Measurements from ENCODE around the gene MFSD1.
A peak's percentile ranks its signal among the peaks of the same experiment; 100 is the strongest.

MFSD1 gene, protein sequence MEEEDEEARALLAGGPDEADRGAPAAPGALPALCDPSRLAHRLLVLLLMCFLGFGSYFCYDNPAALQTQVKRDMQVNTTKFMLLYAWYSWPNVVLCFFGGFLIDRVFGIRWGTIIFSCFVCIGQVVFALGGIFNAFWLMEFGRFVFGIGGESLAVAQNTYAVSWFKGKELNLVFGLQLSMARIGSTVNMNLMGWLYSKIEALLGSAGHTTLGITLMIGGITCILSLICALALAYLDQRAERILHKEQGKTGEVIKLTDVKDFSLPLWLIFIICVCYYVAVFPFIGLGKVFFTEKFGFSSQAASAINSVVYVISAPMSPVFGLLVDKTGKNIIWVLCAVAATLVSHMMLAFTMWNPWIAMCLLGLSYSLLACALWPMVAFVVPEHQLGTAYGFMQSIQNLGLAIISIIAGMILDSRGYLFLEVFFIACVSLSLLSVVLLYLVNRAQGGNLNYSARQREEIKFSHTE

DNA sequence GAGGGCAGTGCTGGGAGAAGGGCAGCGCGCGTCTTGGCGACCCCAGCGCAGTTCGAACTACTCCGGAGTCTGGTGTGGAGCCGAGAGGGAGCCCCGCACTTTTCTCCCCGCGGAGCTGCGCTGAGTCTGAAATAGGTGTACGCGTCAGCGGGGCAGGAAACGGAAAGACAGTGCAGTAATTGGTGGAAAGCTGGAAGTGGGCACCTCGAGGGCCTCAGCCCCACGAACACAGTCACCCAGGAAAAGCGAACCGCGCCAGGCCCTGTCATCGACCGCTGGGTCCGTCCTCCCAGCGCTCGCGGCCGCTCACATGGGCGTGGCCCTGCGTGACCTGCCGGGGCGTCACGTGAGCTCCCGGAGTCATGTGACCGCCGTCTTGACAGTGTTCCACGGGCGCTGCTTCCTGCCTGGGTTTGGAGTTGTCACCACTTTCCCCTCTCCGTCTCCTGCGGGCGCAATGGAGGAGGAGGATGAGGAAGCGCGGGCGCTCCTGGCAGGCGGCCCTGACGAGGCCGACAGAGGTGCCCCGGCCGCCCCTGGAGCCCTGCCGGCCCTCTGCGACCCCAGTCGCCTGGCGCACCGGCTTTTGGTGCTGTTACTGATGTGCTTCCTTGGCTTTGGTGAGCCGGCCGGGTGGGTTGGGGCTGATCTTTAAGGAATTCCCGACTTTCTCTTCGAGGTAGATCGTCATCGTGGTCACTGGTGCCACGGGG, at the start of gene MFSD1:
MFSD1 (plus strand) TSS at position 359 of the 713 bp plus-strand sequence; CDS start at position 458, 99 bp downstream.
- peak; percentile 93 for DNase-seq

DNA sequence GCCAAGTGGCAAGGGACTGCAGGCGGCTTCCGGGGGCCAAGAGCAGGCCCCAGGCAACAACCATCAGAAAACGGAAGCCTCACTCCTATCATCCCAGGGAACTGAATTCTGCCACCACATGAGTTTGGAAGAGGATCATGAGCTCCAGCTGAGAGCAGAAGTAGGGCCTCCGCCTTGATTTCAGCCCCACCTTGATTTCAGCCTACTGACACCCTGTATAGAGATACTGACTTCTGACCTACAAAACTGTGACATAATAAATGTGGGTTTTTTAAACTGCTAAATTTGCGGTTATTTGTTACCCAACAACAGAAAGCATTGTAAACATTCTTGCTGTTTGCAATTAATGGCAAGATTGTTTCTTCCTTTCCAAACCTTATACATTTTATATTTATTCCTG, 48.0 kb upstream of the MFSD1 start:
- no peak for DNase-seq

DNA sequence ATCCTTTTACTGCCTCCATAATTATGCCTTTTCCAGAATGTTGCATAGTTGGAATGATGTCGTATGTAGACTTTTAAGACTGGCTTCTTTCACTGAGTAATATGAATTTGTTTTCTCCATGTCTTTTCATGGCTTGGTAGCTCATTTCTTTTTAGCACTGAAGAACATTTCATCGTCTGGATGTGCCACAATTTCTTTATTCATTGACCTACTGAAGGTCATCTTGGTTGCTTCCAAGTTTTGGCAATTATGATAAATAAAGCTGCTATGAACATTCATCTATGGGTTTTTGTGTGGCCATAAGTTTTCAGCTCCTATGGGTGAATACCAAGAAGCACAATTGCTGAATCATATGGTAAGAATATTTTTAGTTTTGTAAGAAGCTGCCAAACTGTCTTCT, 46.4 kb upstream of the MFSD1 start:
- no peak for DNase-seq

DNA sequence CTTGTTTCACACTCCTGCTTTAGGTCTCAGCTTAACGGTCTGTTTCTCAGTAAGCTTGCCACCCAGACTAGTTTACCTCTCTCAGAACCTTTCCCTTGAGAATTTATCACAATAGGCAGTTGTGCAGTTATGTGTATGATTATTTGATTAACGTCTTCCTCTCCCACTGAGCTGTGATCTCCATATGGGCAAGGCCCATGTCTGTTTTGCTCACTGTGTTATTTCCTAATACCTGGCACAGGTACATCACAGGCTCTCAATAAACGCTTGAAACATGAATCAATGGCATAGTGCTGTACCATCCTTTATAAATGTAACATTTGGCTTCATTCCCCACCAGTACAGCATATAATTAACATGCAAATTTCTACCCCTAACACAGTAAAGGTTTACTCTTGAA, 40.5 kb upstream of the MFSD1 start:
- DNase-seq = no peak

DNA sequence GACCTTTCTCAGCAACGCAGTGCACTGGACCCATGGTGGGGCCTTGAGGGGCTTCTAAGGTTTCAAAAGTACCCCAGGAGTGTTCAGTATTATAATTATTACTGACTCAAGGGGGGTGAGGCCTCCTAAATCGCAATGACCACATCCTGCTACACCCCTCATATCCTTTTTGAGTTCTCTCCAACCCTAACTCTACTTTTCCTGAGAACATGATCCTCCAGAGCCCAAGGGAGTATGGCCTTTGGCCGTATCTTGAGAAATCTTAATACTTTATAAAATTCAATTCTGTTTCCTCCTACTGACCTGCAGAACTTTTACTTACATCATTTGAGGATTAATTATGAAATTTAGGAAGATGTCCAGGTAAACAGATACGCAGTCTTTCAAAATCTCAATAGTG, 39.2 kb upstream of the MFSD1 start:
- DNase-seq = no peak

DNA sequence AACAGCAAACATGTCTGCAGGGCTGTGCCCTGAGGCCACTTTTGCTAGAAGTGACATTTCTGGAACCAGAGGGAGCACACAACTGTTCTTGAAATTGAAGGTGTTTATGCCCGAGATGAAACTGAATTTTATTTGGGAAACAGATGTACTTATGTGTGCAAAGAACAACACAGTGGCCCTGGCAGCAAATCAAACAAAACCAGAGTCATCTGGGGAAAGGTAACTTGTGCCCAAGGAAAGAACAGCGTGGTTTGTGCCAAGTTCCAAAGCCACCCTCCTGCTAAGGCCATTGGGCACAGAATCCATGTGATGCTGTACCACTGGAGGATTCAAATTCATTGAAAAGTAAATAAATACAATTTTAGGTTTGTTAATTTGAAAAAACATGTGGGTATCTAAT, 38.4 kb upstream of the MFSD1 start:
- no peak for DNase-seq

DNA sequence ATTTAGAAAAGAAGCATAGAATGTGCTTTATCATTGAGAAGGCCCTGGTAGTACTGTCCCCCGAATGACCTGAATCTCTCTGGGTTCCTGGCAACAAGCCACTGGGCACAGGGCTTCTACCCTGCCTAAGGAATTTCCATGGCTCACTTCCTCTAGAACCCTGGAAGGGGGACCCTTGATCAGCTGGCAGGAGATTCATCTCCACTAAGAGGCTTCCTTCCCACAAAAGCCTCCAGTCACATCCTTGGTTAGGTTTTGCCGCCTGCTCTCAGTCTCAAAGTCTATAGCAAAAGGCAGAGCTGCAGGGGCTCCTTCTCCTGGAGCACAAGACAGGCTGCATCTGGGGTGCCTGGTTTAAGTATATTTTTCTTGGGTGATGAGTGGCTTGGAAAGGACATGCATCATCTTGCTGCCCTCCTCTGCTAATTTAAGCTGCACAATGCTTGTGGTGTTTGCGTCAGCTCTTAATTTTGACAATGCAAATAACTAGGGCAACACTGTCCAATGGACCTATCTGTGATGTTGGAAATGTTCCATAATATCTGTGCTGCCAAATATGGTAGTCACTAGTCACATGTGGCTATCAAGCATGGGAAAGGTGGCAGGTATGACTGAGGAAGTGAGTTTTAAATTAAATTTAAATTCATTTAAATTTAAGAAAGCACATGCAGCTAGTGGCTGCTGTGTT, 36.2 kb upstream of the MFSD1 start:
- no peak for DNase-seq

DNA sequence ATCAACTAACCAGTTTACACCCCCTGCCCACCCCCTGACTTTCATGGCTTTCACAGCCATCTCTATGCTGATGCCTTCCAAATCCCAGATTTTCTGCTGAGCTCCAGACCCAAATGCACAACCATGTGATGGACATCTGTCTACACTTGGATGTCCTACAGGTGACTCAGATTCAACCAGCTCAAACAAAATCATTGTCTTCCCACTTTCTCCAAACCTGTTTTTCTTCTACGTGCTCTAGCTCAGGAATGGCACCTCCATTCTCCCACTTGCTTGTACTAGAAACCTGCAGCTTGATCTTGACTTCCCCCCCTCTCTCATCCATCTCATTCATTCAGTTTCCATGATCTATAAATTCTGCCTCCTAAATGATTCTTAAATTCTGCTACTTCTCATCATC, 35.5 kb upstream of the MFSD1 start:
- DNase-seq = no peak

DNA sequence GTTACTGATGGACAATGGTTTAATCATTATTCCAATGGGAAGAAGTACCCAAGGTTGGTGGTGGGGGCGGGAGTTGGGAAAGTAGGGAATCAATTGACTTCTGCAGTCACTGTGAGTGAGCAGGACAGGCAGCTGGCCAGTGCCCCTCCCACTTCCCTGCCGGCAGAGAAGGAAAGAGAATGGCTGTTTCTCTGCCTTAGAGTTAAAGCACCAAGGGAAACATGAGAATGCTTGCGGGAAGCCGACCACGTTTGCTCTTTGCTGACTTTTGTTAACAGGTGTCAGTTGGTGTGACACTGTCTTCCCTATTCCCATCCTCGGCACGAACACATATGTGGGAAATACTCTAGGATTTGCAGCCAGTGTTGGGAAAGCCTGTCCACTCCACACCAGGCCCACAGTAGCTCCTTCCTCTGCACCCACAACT, 33.5 kb upstream of the MFSD1 start:
- DNase-seq = no peak

DNA sequence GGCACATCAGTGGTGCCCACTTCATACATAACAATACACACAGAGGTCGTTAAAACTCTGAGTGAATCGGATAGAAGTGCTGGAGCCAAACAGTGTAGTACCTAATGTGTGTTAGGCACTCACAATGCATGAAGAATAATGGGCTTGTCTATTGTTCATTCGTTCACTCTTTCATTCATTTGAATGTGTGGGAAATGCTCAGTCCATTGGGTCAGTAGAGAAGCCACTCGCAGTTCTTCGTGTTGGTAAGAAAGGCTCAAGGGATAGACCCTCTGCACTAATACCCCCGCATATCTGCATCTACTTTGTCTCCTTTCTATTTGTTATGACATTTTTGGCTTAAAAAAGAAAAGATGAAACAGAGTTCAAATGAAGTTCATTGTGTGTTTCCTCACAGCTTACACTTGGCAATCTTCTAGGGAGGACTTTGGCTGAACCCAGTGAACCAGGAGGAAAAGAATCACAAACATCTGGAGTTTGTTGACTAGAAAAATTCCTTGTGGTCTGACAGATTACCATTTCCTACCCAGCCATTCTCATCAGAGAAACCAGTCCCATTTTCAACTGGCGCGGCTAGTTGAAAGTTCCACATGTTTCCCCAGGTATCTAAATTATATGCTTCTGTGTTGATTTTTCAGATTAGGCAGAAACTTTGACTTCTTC, 32.8 kb upstream of the MFSD1 start:
- DNase-seq = no peak

DNA sequence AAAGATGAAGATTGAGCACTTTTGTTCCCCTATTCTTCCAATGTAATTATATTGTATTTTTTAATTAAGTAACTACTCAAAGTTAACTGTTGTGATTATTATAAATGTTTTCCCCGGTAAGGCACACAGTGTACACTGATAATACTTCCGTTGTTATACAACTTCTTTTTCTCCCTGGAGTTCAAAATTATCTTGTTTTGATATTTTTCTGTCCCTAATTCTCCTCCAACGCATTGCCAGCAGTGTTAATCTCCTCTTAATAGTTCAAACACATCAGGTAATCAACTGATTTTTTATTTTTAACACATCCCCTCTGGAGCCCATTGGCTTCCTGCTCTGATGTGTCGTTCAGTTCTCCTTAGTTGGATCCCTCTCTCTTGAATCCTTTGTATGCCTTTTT, 32.3 kb upstream of the MFSD1 start:
- DNase-seq = no peak

DNA sequence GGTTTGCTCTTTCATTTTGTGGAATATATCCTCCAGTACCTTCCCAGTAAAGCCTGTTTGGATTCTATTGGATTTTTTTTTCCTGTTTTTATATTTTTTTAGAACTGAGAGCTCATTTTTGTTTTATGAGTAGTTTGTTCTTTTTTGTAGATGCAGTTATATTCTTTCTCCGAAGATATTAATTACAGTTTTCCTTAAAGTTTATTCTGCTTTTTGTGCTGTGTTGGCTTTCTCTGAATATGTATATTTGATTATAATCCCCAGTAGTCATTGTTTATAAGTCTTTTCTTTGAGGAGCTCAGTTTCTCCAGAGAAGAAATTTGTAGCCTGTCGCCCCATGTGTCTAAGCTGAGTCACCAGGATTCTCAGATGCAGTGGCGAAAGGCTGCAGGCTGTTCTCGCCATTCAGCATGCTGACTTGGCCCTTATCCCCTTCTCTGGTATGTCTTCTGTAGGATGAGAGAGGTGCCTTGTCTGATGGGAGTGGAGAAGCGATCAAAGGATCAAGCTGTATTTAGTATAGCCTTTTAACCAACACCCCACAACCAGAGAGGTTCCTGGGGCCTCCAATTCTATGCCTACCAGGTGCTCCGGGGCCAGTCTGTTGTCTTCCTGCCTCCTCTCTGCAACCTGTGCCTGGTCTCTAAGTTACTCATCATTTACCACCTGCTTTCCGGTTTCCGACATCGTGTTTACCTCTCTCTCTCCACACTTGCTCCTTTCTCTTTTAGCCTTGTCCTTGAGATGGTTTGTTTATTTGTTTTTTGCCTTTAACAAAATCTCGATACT, 31.7 kb upstream of the MFSD1 start:
- no peak for DNase-seq

DNA sequence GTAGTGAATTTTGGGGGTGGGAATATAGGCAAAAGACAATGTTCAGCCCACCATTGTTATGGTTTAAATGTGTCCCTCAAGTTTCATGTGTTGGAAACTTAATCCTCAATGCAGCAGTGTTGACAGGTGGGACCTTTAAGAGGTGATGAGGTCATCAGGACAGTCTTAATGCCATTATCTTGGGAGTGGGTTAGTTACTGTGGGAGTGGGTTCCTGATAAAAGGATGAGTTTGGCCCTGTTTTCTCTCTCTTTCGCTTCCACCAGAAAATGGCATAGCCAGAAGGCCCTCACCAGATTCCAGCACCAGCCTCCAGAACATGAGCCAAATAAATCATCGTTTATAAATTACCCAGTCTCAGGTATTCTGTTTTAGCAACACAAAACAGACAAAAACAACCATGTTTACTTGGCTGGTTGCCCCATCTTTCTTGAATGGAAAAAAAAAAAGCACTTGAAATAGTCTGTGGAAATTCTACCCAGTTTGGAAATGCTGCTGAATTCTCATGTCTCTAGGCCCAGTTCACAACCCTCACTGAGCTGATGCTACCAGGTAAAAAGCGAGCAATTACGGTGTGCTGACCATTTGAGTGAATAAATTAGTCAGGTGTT, 31.0 kb upstream of the MFSD1 start:
- no peak for DNase-seq

DNA sequence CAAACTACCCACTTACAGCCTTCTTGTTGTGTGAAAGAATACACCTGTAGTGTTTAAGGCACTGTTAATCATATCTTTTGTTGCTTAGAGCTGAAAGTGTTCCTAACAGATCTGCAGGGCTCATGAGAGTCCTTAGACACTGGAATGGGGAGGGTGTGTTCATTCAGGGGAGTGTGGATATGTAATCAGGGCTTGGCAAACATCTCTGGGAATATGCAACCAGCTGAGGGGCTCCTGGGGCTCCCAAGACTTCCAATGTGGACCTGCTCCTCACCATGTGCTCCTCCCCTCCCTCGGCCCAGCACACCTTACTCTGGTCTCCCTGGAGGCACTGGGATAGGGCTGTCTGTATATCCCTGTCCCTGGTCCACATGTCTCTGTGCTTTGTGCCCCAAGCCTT, 30.3 kb upstream of the MFSD1 start:
- no peak for DNase-seq

DNA sequence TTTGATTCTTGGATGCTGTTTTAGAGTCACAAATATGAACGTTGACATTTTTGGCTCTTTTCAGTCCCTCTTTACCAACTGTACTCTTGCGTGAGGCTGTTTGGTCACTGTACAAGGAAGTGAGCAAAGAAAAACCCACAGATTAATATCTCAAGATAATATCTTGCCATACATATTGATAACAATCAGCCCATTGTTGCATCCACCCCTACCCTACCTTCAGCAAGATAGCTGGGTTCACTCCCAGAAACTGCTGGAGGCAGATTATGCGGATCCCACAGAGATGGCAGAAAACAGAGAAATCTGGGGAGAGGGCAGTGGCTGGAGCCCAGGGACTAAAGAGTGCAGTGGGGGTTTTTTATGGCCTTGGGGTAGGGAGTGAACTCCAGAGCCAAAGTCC, 29.9 kb upstream of the MFSD1 start:
- no peak for DNase-seq

DNA sequence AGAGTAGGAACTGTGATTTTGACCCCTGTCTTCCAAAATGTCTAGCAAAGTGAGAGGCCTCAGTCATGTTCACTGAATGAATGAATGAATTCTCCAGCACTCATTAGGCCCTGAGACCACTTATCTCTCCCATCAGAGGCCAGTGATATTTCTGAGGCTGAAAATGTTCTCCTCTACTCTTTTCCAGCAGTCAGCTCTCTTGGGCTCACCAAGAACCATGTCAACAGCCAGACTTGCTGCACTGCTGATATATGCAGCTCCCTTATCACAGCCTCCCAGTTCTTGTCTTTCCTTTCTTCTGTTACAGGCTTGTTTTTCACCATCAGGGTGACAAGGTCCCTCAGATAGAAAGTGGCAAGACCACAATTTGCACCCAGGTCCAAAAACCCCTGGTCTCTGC, 28.7 kb upstream of the MFSD1 start:
- no peak for DNase-seq

DNA sequence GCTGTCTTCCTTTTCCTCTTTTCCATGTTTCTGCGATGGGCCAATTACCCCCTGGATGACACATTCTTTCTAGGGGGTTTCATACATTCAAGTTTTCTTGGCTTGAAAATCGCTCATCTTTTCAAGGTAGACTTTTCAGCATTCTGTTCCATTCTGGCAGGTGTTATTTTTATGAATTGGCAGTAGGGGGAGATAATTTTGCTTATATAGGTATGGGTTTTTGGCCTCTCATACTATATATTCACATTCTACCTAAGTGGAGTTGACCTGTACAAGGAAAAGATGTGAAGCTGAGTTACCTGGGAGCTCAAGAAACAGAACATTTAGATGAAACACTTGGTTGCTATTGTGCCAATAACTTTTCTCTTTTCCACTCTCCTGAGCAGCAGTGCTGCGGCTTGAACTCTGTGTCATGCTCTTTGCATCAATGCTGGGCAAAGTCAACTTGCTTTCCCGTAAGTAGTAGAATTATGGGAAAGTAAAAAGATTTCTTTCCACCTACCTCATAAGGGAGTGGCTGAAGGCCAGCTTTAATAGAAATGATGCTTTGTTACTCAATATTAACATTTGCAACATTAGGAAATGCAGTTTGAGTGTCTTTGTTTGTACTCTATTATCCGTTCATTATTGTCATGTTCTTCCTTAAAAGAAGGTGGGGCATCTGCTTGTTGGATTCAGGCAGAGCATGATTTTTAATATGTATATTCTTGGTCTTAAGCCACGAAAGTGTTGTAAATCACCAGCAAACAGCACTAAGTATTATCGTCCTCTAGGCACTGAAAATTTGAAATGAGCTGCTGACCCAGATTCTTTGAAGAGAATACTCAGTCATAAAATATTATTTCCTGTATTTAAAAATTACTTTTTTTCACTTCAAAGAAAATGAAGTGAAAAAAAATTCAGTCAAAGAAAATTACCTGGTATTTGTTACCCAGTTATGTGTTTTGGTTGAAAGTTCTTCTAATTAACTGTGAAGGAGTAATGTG, 27.7 kb upstream of the MFSD1 start:
- no peak for DNase-seq

DNA sequence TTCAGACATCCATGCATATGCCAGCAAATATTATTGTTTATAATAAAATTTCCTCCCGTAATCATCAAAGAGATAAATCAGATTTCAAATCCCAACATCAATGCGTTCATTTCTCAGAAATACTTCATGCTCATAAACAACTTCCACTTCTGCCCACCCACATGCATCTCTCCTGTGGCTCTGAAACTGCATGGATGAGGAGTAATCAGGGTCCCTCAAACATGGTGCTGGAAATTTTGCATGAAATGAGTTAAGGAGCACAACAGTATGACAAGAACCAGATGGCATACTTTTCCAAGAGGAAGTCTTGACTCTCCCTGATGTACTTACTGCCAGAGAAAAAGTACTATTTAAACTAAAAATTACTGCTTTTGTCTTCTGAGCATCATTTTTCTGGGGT, 26.9 kb upstream of the MFSD1 start:
- DNase-seq = no peak

DNA sequence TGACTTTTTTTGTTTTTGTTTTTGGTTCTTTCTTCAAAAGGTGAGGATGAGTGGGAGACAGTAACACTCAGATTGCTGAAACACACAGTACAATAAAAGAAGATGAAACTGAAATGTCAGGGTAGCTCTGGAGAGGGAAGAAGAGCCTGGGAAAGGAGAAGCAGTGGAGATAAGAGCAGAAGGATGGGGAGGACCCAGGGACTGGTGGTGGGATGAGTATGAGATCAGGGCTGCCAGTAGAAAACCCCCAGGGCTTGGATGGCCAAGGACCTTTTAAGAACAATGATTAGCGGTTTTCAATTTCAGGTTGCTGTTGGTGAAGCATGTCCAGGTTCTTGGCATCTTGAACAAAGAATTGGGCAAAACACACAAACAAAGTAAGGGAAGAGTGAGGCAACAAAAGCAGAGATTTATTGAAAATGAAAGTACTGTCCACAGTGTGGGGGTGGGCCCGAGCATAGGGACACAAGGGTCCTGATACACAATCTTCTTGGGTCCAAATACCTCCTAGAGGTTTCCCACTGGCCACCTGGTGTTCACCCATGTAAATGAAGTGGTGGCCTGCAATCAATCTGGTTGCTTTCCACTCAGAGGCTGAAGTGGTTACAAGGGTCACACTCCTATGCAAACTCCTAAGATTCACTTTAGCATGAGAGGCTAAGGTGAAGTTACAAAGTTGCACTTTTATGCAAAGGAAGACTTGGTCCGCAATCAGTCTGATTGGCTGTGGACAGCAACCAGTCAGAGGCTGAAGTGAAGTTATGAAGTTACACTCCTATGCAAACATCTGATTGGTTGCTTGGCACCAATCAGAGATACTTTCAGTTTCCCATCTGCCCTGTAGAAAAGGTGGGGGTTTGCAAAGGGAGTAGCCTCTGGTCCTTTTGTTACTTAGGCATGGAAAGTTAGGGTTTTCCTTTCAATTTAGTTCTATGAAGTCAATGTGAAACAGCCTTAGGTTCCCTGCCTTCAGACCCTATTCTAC, 26.1 kb upstream of the MFSD1 start:
- DNase-seq = no peak

All from stimulated activated CD4-positive, alpha-beta T cell treated with anti-CD3 and anti-CD28 coated beads, Interleukin-15, amount 100 ng/mL, for 24 hours (primary cell).